Endothelial cell of umbilical vein (primary cell): ENCODE data around the gene NYAP2. TPM values are rescaled to one million over a fixed set of nuclear protein-coding genes. Genes with fewer than 3 reads are reported as not detected.

ENCODE experiments used
- BruUV-seq: library from RNA; stranded (reverse); fragments of 400-500 nt; replicated peaks from 2 replicates; lab custom pipeline; 2021; lab: Mats Ljungman, UMichigan
- CTCF ChIA-PET: fragments of 300-600, 350-600 bp; sonication (Branson Sonifier 250); formaldehyde crosslinking; loops from one replicate; lab custom pipeline; 2021; ENCODE audit warnings: antibody characterized with exemption, inconsistent platforms; lab: Charles Lee
- POLR2A ChIA-PET: fragments of 300-600, 350-600 bp; sonication (Branson Sonifier 250); formaldehyde crosslinking; loops from one replicate; lab custom pipeline; 2021; ENCODE audit warnings: antibody characterized with exemption, inconsistent platforms; lab: Charles Lee
- DNase-seq: peaks from one replicate; pipeline ENCODE4 v3.0.0-alpha.2; 2011; ENCODE audit warnings: low read depth, low spot score
- FAIRE-seq: peaks from 2 replicates; lab custom pipeline; 2011; peaks lifted over from hg19 to GRCh38; lab: Jason Lieb, UNC
- H2AFZ ChIP-seq: 2 replicates; pipeline ENCODE4 v1.6.0; 2012; ENCODE audit warnings: low read depth, low read length, control low read depth, inconsistent platforms
- H3K27ac ChIP-seq: 2 replicates; pipeline ENCODE4 v1.5.1; 2011; ENCODE audit warnings: low read depth, mild to moderate bottlenecking, control low read depth, low read length, moderate library complexity; ENCODE audit not compliant: insufficient read depth
- H3K27me3 ChIP-seq, 2 experiments: 2 replicates each; pipeline versions ENCODE4 v1.6.0 to v1.6.1; 2011; ENCODE audit warnings: low read length in 2 of 2, mixed read lengths in 1 of 2; ENCODE audit not compliant: control insufficient read depth in 2 of 2, insufficient read depth in 2 of 2
- H3K36me3 ChIP-seq, 2 experiments: 2 replicates in 1 of 2; 3 replicates in 1 of 2; pipeline ENCODE4 v1.5.1; 2011; ENCODE audit warnings: low read length in 2 of 2, mild to moderate bottlenecking in 1 of 2, moderate library complexity in 1 of 2; ENCODE audit not compliant: control insufficient read depth in 2 of 2, insufficient read depth in 2 of 2; ENCODE audit errors: extremely low read depth in 1 of 2
- H3K4me1 ChIP-seq: 3 replicates; pipeline ENCODE4 v1.5.1; 2011; ENCODE audit warnings: mild to moderate bottlenecking, low read length; ENCODE audit not compliant: control insufficient read depth, insufficient read depth; ENCODE audit errors: extremely low read depth
- H3K4me2 ChIP-seq: 2 replicates; pipeline ENCODE4 v1.6.1; 2011; ENCODE audit warnings: low read length, control low read depth, mixed read lengths; ENCODE audit not compliant: insufficient read depth
- H3K4me3 ChIP-seq, 3 experiments: fragments of 200-600 bp in 1 of 3; sonication (generic), shearing (Covaris generic) in 1 of 3; replicated peaks in 1 of 3; 2 replicates each; pipeline ENCODE4 v1.5.1; 2011 to 2016; ENCODE audit warnings: control low read depth in 3 of 3, low read length in 3 of 3, mild to moderate bottlenecking in 2 of 3, inconsistent platforms in 1 of 3, low read depth in 1 of 3, moderate library complexity in 1 of 3; ENCODE audit not compliant: insufficient read depth in 1 of 3
- H3K79me2 ChIP-seq: 2 replicates; pipeline ENCODE4 v1.6.0; 2012; ENCODE audit warnings: low read length, inconsistent platforms; ENCODE audit not compliant: control insufficient read depth, insufficient read depth
- H3K9ac ChIP-seq: replicated peaks from 2 replicates; pipeline ENCODE3; 2011; ENCODE audit warnings: low read length, control low read depth; ENCODE audit not compliant: insufficient read depth; ENCODE audit errors: extremely low read depth
- H3K9me1 ChIP-seq: replicated peaks from 3 replicates; pipeline ENCODE4 v1.6.0; 2011; ENCODE audit warnings: mild to moderate bottlenecking, low read length; ENCODE audit not compliant: control insufficient read depth, insufficient read depth; ENCODE audit errors: extremely low read depth
- H3K9me3 ChIP-seq: replicated peaks from 2 replicates; pipeline ENCODE4 v1.5.1; 2012; ENCODE audit warnings: low read length, inconsistent platforms; ENCODE audit not compliant: control insufficient read depth, insufficient read depth
- H4K20me1 ChIP-seq: replicated peaks from 2 replicates; pipeline ENCODE3; 2011; ENCODE audit warnings: mild to moderate bottlenecking, low read length; ENCODE audit not compliant: control insufficient read depth, insufficient read depth; ENCODE audit errors: extremely low read depth
- CTCF ChIP-seq, 2 donors: IDR thresholded peaks; 1 replicate in 1 of 2; 2 replicates in 1 of 2; pipeline ENCODE4 v1.5.1; 2011; ENCODE audit warnings: low read length in 2 of 2, mild to moderate bottlenecking in 2 of 2, moderate library complexity in 2 of 2, control low read depth in 1 of 2, inconsistent platforms in 1 of 2, low read depth in 1 of 2; ENCODE audit not compliant: insufficient read depth in 1 of 2; ENCODE audit errors: extremely low read depth in 1 of 2
- EZH2 ChIP-seq: IDR thresholded peaks from 2 replicates; pipeline ENCODE4 v1.6.1; 2012; ENCODE audit warnings: borderline replicate concordance, low read depth, mild to moderate bottlenecking, moderate library complexity, low read length, inconsistent platforms; ENCODE audit not compliant: severe bottlenecking
- FOS ChIP-seq: IDR thresholded peaks from 2 replicates; pipeline ENCODE4 v1.6.1; 2011; ENCODE audit warnings: mild to moderate bottlenecking, low read length, moderate library complexity, borderline replicate concordance; ENCODE audit not compliant: insufficient read depth
- GATA2 ChIP-seq: IDR thresholded peaks from 2 replicates; pipeline ENCODE4 v1.7.0; 2011; ENCODE audit warnings: low read depth, mild to moderate bottlenecking, moderate library complexity, mixed read lengths, low read length; ENCODE audit not compliant: insufficient read length, insufficient read depth
- JUN ChIP-seq: IDR thresholded peaks from 2 replicates; pipeline ENCODE4 v1.6.1; 2011; ENCODE audit warnings: borderline replicate concordance, low read depth; ENCODE audit not compliant: insufficient read length, insufficient read depth
- MAX ChIP-seq: IDR thresholded peaks from 2 replicates; pipeline ENCODE4 v1.6.1; 2011; ENCODE audit not compliant: insufficient read depth, insufficient read length
- MYC ChIP-seq: IDR thresholded peaks from one replicate; pipeline ENCODE4 v1.6.1; 2011; ENCODE audit warnings: mild to moderate bottlenecking, low read depth, low read length
- POLR2A ChIP-seq: IDR thresholded peaks from 2 replicates; pipeline ENCODE4 v1.6.1; 2012; ENCODE audit warnings: low read depth, mild to moderate bottlenecking, control low read depth, low read length
- POLR2AphosphoS5 ChIP-seq: IDR thresholded peaks from 2 replicates; pipeline ENCODE4 v1.6.1; 2012; ENCODE audit warnings: low read depth, mild to moderate bottlenecking, control low read depth, low read length, moderate library complexity; ENCODE audit not compliant: insufficient read depth
- dilution Hi-C: fragments of 300-500 bp; cut with MboI; formaldehyde crosslinking; loops from one replicate; pipeline ENCODE4 v1.15.0; 2019; ENCODE audit warnings: low sequenced_read_pairs; ENCODE audit not compliant: extremely low pct_ligation_motif_present
- intact Hi-C: fragments of 100-400 bp; cut with micrococcal nuclease; formaldehyde crosslinking; loops from one replicate; pipeline ENCODE4 v1.10.0; 2022
- polyA plus RNA-seq, 4 experiments: library from polyadenylated mRNA; depleted of rRNA in 3 of 4; stranded (reverse) in 3 of 4; unstranded in 1 of 4; fragments of >200 nt; gene quantifications; 2 replicates each; pipeline versions ENCODE4 v1.2.1 to v1.2.3, GENCODE V29; 2011 to 2012; ENCODE audit warnings: missing spikeins in 1 of 4
- total RNA-seq: library from RNA; stranded (reverse); gene quantifications from 2 replicates; pipeline ENCODE4 v1.2.3, GENCODE V29; 2021

NYAP2 gene
- total and polyA plus RNA-seq, 2 donors (not counting 3 experiments of a cell fraction or from before 2014, with no cell fraction given) = not detected

GRCh38 chr2:225597911-225598310, 198.4 kb downstream of the NYAP2 start:
- no peaks in the 10 kb centered on the region for H3K4me1 ChIP-seq
- peaks cover 2% of the 10 kb centered on the region for H3K9me3 ChIP-seq
- no peaks in the 10 kb centered on the region for H4K20me1 ChIP-seq
- no peak for FAIRE-seq
- ChIA-PET CTCF (interaction anchor here (1.0 kb wide), 1 partner anchor 23 kb away, joined by 3 read pairs; no protein-coding TSS in a partner anchor), POLR2A (no interaction called here)
- DNase-seq = no peak
- no peak overlapping the region for H3K9ac ChIP-seq
- no peaks in the 10 kb centered on the region for H3K9me1 ChIP-seq
- H3K4me2 ChIP-seq = no peak overlapping the region
- no TSS peak for BruUV-seq
- H2AFZ ChIP-seq = no peak overlapping the region
- intact Hi-C loops (no loop called here), dilution Hi-C loops (no loop called here)
- no peaks in the 10 kb centered on the region for H3K36me3 ChIP-seq
- TF ChIP-seq POLR2AphosphoS5 = no peak
- no peak for TF ChIP-seq CTCF (IDR thresholded peaks at IDR 0.05; ENCODE audit: extremely low read depth in 1 of 2, insufficient read depth in 1 of 2, low read depth in 1 of 2, low read length in 2 of 2)
- TF ChIP-seq MYC = no peak
- TF ChIP-seq POLR2A = no peak
- no peak for TF ChIP-seq EZH2
- no peak for TF ChIP-seq GATA2
- TF ChIP-seq MAX = no peak
- TF ChIP-seq FOS = no peak
- TF ChIP-seq JUN = no peak
- no peak overlapping the region for H3K27ac ChIP-seq
- H3K4me3 ChIP-seq = no peak overlapping the region
- no peaks in the 10 kb centered on the region for H3K27me3 ChIP-seq
- no peaks in the 10 kb centered on the region for H3K79me2 ChIP-seq
